Thyroid gland (tissue), 4 donors: ENCODE data around the gene TTBK1. TPM values are rescaled to one million over a fixed set of nuclear protein-coding genes. Genes with fewer than 3 reads are reported as not detected.
A peak's percentile ranks its signal among the peaks of the same experiment; 100 is the strongest.

Experiments
- DNase-seq, 2 donors: peaks; one replicate each; pipeline ENCODE4 v3.0.0-alpha.2; 2019
- H3K27ac ChIP-seq, 3 donors: fragments of 200-600 bp; sonication (generic); 1 replicate in 2 of 3; 2 replicates in 1 of 3; pipeline ENCODE4 v1.5.1; 2016 to 2019; ENCODE audit warnings: mild to moderate bottlenecking in 1 of 3, moderate library complexity in 1 of 3
- H3K27me3 ChIP-seq: fragments of 200-600 bp; sonication (generic); one replicate; pipeline ENCODE4 v1.5.1; 2019
- H3K36me3 ChIP-seq, 2 donors: fragments of 200-600 bp; sonication (generic); one replicate each; pipeline ENCODE4 v1.5.1; 2016 to 2019
- H3K4me1 ChIP-seq, 2 donors: fragments of 200-600 bp; sonication (generic); one replicate each; pipeline ENCODE4 v1.5.1; 2017 to 2019
- H3K4me3 ChIP-seq, 3 donors: fragments of 200-600 bp; sonication (generic); replicated peaks in 1 of 3; 1 replicate in 2 of 3; 2 replicates in 1 of 3; pipeline ENCODE4 v1.5.1; 2016; ENCODE audit warnings: mild to moderate bottlenecking in 1 of 3
- H3K9me3 ChIP-seq: fragments of 200-600 bp; sonication (generic); one replicate; pipeline ENCODE4 v1.5.1; 2017
- CTCF ChIP-seq, 6 experiments: fragments of 200-600 bp in 3 of 6; fragments of 450-650 bp in 3 of 6; sonication (generic) in 3 of 6; IDR thresholded peaks; one replicate each; pipeline ENCODE4 v1.5.1; 2016 to 2019; ENCODE audit warnings: antibody characterized with exemption in 6 of 6, mild to moderate bottlenecking in 2 of 6, inconsistent platforms in 1 of 6, moderate library complexity in 1 of 6
- POLR2A ChIP-seq, 2 donors: fragments of 450-650 bp; IDR thresholded peaks; one replicate each; pipeline ENCODE4 v1.6.1; 2017; ENCODE audit warnings: antibody characterized with exemption in 2 of 2, mild to moderate bottlenecking in 2 of 2, moderate library complexity in 1 of 2
- WGBS, 2 donors: methylation state at CpG; one replicate each; pipeline ENCODE4 v1.1.5; 2017; 5-methylcytosine and 5-hydroxymethylcytosine counted together
- intact Hi-C: fragments of 100-400 bp; cut with DNase I; formaldehyde crosslinking; loops from one replicate; pipeline ENCODE4 v1.15.1; 2023
- total RNA-seq, 4 donors: library from RNA; depleted of rRNA; stranded (reverse); fragments of >200 nt; gene quantifications; one replicate each; pipeline ENCODE4 v1.2.3, GENCODE V29; 2016

TTBK1 gene
- total RNA-seq, 4 donors from 2014 or later: 0.11 to 0.15 TPM; not detected in 2

- H3K27me3 ChIP-seq: peaks cover 8% of the 10 kb centered on the region
- no peaks in the 10 kb centered on the region for H3K9me3 ChIP-seq
- 72 to 73% methylated on average over 1 of the region's 1 CpG for WGBS, 2 donors
- intact Hi-C loops: no loop called here
- DNase-seq: no peak
- no peak overlapping the region for H3K4me3 ChIP-seq
- no peak overlapping the region for H3K27ac ChIP-seq
- H3K36me3 ChIP-seq: no peaks in the 10 kb centered on the region
- no peaks in the 10 kb centered on the region for H3K4me1 ChIP-seq
- TF ChIP-seq CTCF (IDR thresholded peaks at IDR 0.05) (no peak), POLR2A (IDR thresholded peaks at IDR 0.05) (no peak)
Measured at GRCh38 chr6:43240950-43241349, 2.3 kb upstream of the TTBK1 start.

GRCh38 chr6:43241446-43241845, 1.8 kb upstream of the TTBK1 start:
- 92 to 94% methylated on average over 2 of the region's 2 CpGs for WGBS, 2 donors
- DNase-seq: no peak
- peaks cover 0 to under 1% of the 10 kb centered on the region in 2 donors for H3K4me1 ChIP-seq
- no peak overlapping the region for H3K4me3 ChIP-seq
- no peak overlapping the region for H3K27ac ChIP-seq
- H3K36me3 ChIP-seq: no peaks in the 10 kb centered on the region
- H3K9me3 ChIP-seq: no peaks in the 10 kb centered on the region
- H3K27me3 ChIP-seq: peaks cover 8% of the 10 kb centered on the region
- intact Hi-C loops: no loop called here
- TF ChIP-seq POLR2A (IDR thresholded peaks at IDR 0.05): no peak
- TF ChIP-seq CTCF (IDR thresholded peaks at IDR 0.05): no peak

- no peak for DNase-seq
- no peaks in the 10 kb centered on the region for H3K36me3 ChIP-seq
- TF ChIP-seq POLR2A (IDR thresholded peaks at IDR 0.05) (no peak), CTCF (IDR thresholded peaks at IDR 0.05) (no peak)
- intact Hi-C loops: no loop called here
- H3K9me3 ChIP-seq: no peaks in the 10 kb centered on the region
- H3K4me3 ChIP-seq: no peak overlapping the region
- 27 to 36% methylated on average over 22 to 24 of the region's 37 CpGs for whole genome bisulfite sequencing, 2 donors
- H3K4me1 ChIP-seq: peaks cover 0 to 12% of the 10 kb centered on the region in 2 donors
- peaks cover 8% of the 10 kb centered on the region for H3K27me3 ChIP-seq
- H3K27ac ChIP-seq: no peak overlapping the region
Measured at GRCh38 chr6:43243664-43244321, 512 bp downstream of the TTBK1 start.

- Histone ChIP-seq H3K27me3 (peaks cover 7% of the 10 kb centered on the region), H3K36me3 (no peaks in the 10 kb centered on the region), H3K4me1 (peaks cover 0 to 12% of the 10 kb centered on the region in 2 donors), H3K4me3 (peak overlapping the region in 2 of 3 donors; percentile 23 to 59), H3K27ac (no peak overlapping the region), H3K9me3 (no peaks in the 10 kb centered on the region)
- peak; percentile 52 to 66 for DNase-seq
- TF ChIP-seq CTCF (IDR thresholded peaks at IDR 0.05) (no peak), POLR2A (IDR thresholded peaks at IDR 0.05) (no peak)
- intact Hi-C loops: no loop called here
- 11 to 17% methylated on average over 18 to 20 of the region's 27 CpGs for WGBS, 2 donors
Measured at GRCh38 chr6:43246301-43247113, 3.2 kb downstream of the TTBK1 start.
